ENCODE results near the gene SLC30A7. TPM values are rescaled to one million over a fixed set of nuclear protein-coding genes. Genes with fewer than 3 reads are reported as not detected.
A peak's percentile ranks its signal among the peaks of the same experiment; 100 is the strongest.
"Not testable (repeated sequence)": the region's sequence is repeated elsewhere in the genome, so short reads cannot be mapped to it uniquely, and the experiment has no call there.

Gene SLC30A7
- total RNA-seq, 2 experiments from 2014 or later, result 21.6 to 21.7 TPM

GRCh38 chr1:100952104-100952745, 56.3 kb downstream of the SLC30A7 start:
- intact Hi-C loops (cut with DNase I, micrococcal nuclease), result no loop called here
- Mint-ChIP-seq H3K27me3 (no peaks in the 10 kb centered on the region), H3K36me3 (ENCODE audit: low read depth) (peaks cover 80% of the 10 kb centered on the region), H3K27ac (peak overlapping the region; percentile 96), H3K4me1 (ENCODE audit: low read depth) (peaks cover 72% of the 10 kb centered on the region), H3K4me3 (no peak overlapping the region), H3K9me3 (peaks cover 27% of the 10 kb centered on the region)
- CTCF ChIA-PET, result no interaction called here
- Histone ChIP-seq H3K36me3 (ENCODE audit: insufficient read depth, low read length) (peaks cover 22% of the 10 kb centered on the region), H3K4me3 (ENCODE audit: low read length) (no peak overlapping the region), H3K4me1 (ENCODE audit: insufficient read depth, low read length) (peaks cover 27% of the 10 kb centered on the region), H3K27ac (ENCODE audit: low read depth in 1 of 2, low read length in 2 of 2) (no peak overlapping the region), H3K9me3 (ENCODE audit: control insufficient read depth in 1 of 2, insufficient read depth in 1 of 2, low read length in 2 of 2) (peaks cover 13 to 24% of the 10 kb centered on the region in 2 experiments), H3K27me3 (ENCODE audit: control insufficient read depth in 1 of 2, insufficient read depth in 2 of 2, low read length in 2 of 2) (no peaks in the 10 kb centered on the region)
- ATAC-seq (ENCODE audit: poor library complexity) (no peak), DNase-seq (no peak)
- POLR2A ChIA-PET, result no interaction called here
- no peak for TF ChIP-seq CTCF (IDR thresholded peaks at IDR 0.05)

GRCh38 chr1:100952970-100953369, 57.1 kb downstream of the SLC30A7 start:
- Histone ChIP-seq H3K36me3 (ENCODE audit: insufficient read depth, low read length) (peaks cover 18% of the 10 kb centered on the region), H3K9me3 (ENCODE audit: control insufficient read depth in 1 of 2, insufficient read depth in 1 of 2, low read length in 2 of 2) (peaks cover 13 to 17% of the 10 kb centered on the region in 2 experiments), H3K4me1 (ENCODE audit: insufficient read depth, low read length) (peaks cover 27% of the 10 kb centered on the region)
- CTCF ChIA-PET; H3K27me3 ChIP-seq (ENCODE audit: control insufficient read depth in 1 of 2, insufficient read depth in 2 of 2, low read length in 2 of 2); ATAC-seq (ENCODE audit: poor library complexity); H3K4me3 ChIP-seq (ENCODE audit: low read length); H3K27ac ChIP-seq (ENCODE audit: low read depth in 1 of 2, low read length in 2 of 2); H3K27me3 Mint-ChIP-seq; DNase-seq; intact Hi-C loops (cut with DNase I, micrococcal nuclease): not testable (repeated sequence)
- peak overlapping the region; percentile 3 for H3K4me3 Mint-ChIP-seq
- H3K27ac Mint-ChIP-seq, result peak overlapping the region; percentile 96
- peaks cover 66% of the 10 kb centered on the region for H3K4me1 Mint-ChIP-seq (ENCODE audit: low read depth)
- peaks cover 73% of the 10 kb centered on the region for H3K36me3 Mint-ChIP-seq (ENCODE audit: low read depth)
- H3K9me3 Mint-ChIP-seq, result peaks cover 21% of the 10 kb centered on the region
- POLR2A ChIA-PET, result interaction anchor here (0.9 kb wide), 1 partner anchor 10 kb away, joined by 3 read pairs; no protein-coding TSS in a partner anchor

- intact Hi-C loops (cut with DNase I, micrococcal nuclease), result no loop called here
- H3K4me1 ChIP-seq (ENCODE audit: insufficient read depth, low read length), result peaks cover 17% of the 10 kb centered on the region
- H3K4me1 Mint-ChIP-seq (ENCODE audit: low read depth), result peaks cover 57% of the 10 kb centered on the region
- peaks cover 61% of the 10 kb centered on the region for H3K36me3 Mint-ChIP-seq (ENCODE audit: low read depth)
- no peak overlapping the region for H3K4me3 Mint-ChIP-seq
- peaks cover 16% of the 10 kb centered on the region for H3K9me3 Mint-ChIP-seq
- CTCF ChIA-PET, result no interaction called here
- H3K27me3 Mint-ChIP-seq, result no peaks in the 10 kb centered on the region
- H3K27me3 ChIP-seq (ENCODE audit: control insufficient read depth in 1 of 2, insufficient read depth in 2 of 2, low read length in 2 of 2), result no peaks in the 10 kb centered on the region
- POLR2A ChIA-PET, result interaction anchor here (0.7 to 0.9 kb wide), 2 partner anchors 11 to 1101 kb away, joined by 3 read pairs; no protein-coding TSS in a partner anchor
- ATAC-seq (ENCODE audit: poor library complexity) (no peak), DNase-seq (no peak)
- H3K27ac Mint-ChIP-seq, result peak overlapping the region; percentile 63
- no peak overlapping the region for H3K27ac ChIP-seq (ENCODE audit: low read depth in 1 of 2, low read length in 2 of 2)
- H3K9me3 ChIP-seq (ENCODE audit: control insufficient read depth in 1 of 2, insufficient read depth in 1 of 2, low read length in 2 of 2), result peaks cover 12 to 17% of the 10 kb centered on the region in 2 experiments
- no peak for TF ChIP-seq CTCF (IDR thresholded peaks at IDR 0.05)
- peaks cover 18% of the 10 kb centered on the region for H3K36me3 ChIP-seq (ENCODE audit: insufficient read depth, low read length)
- no peak overlapping the region for H3K4me3 ChIP-seq (ENCODE audit: low read length)
Observed at GRCh38 chr1:100953960-100954730, 58.3 kb downstream of the SLC30A7 start.

All from CD4-positive, alpha-beta T cell (primary cell).